HEK293 (cell line): ENCODE measurements around the gene SYNPO.

Source experiments
- EGR2 ChIP-seq: fragments of 450-650 bp; formaldehyde crosslinking; IDR thresholded peaks from 2 replicates; pipeline ENCODE4 v1.5.1; 2016; ENCODE audit warnings: low read depth, missing biosample characterization, missing genetic modification characterization
- GFI1B ChIP-seq: fragments of 450-650 bp; formaldehyde crosslinking; IDR thresholded peaks from 2 replicates; pipeline ENCODE4 v1.5.1; 2016; ENCODE audit warnings: missing biosample characterization, missing genetic modification characterization
- GLI4 ChIP-seq: fragments of 450-650 bp; formaldehyde crosslinking; IDR thresholded peaks from 2 replicates; pipeline ENCODE4 v1.5.1; 2016; ENCODE audit warnings: missing biosample characterization, missing genetic modification characterization
- HOXC10 ChIP-seq: sonication (generic); formaldehyde crosslinking; IDR thresholded peaks from 2 replicates; pipeline ENCODE4 v1.8.1; 2023; ENCODE audit warnings: mild to moderate bottlenecking, missing genetic modification reagents
- KLF10 ChIP-seq: fragments of 450-650 bp; IDR thresholded peaks from 2 replicates; pipeline ENCODE4 v1.5.1; 2018; ENCODE audit warnings: missing biosample characterization, mild to moderate bottlenecking, missing genetic modification characterization
- KLF9 ChIP-seq: fragments of 450-650 bp; formaldehyde crosslinking; IDR thresholded peaks from 2 replicates; pipeline ENCODE4 v1.5.1; 2016; ENCODE audit warnings: missing biosample characterization, missing genetic modification characterization, low read depth
- SALL2 ChIP-seq: fragments of 450-650 bp; formaldehyde crosslinking; IDR thresholded peaks from 2 replicates; pipeline ENCODE4 v1.5.0; 2017; ENCODE audit warnings: missing biosample characterization, mild to moderate bottlenecking, missing genetic modification characterization, borderline replicate concordance
- SP3 ChIP-seq: fragments of 450-650 bp; formaldehyde crosslinking; IDR thresholded peaks from 2 replicates; pipeline ENCODE4 v1.5.1; 2016; ENCODE audit warnings: missing biosample characterization, missing genetic modification characterization
- ZBTB17 ChIP-seq: fragments of 450-650 bp; formaldehyde crosslinking; IDR thresholded peaks from 2 replicates; pipeline ENCODE4 v1.5.1; 2016; ENCODE audit warnings: missing biosample characterization, missing genetic modification characterization
- ZBTB48 ChIP-seq: fragments of 450-650 bp; formaldehyde crosslinking; IDR thresholded peaks from 2 replicates; pipeline ENCODE4 v1.5.1; 2016; ENCODE audit warnings: missing biosample characterization, missing genetic modification characterization
- ZBTB7A ChIP-seq: fragments of 450-650 bp; formaldehyde crosslinking; IDR thresholded peaks from 2 replicates; pipeline ENCODE4 v1.5.1; 2016; ENCODE audit warnings: low read depth, missing biosample characterization, missing genetic modification characterization
- ZNF112 ChIP-seq: fragments of 450-650 bp; formaldehyde crosslinking; IDR thresholded peaks from 2 replicates; pipeline ENCODE4 v1.5.0; 2017; ENCODE audit warnings: missing biosample characterization, missing genetic modification characterization
- ZNF114 ChIP-seq: fragments of 450-650 bp; formaldehyde crosslinking; IDR thresholded peaks from 2 replicates; pipeline ENCODE4 v1.5.0; 2017; ENCODE audit warnings: missing biosample characterization, missing genetic modification characterization
- ZNF155 ChIP-seq: fragments of 450-650 bp; formaldehyde crosslinking; IDR thresholded peaks from 2 replicates; pipeline ENCODE4 v1.5.1; 2016; ENCODE audit warnings: missing biosample characterization, missing genetic modification characterization
- ZNF157 ChIP-seq: fragments of 450-650 bp; formaldehyde crosslinking; IDR thresholded peaks from 2 replicates; pipeline ENCODE4 v1.5.1; 2016; ENCODE audit warnings: missing biosample characterization, missing genetic modification characterization
- ZNF16 ChIP-seq: fragments of 450-650 bp; formaldehyde crosslinking; IDR thresholded peaks from 2 replicates; pipeline ENCODE4 v1.5.1; 2016; ENCODE audit warnings: low read depth, missing biosample characterization, missing genetic modification characterization
- ZNF223 ChIP-seq: fragments of 450-650 bp; formaldehyde crosslinking; IDR thresholded peaks from 2 replicates; pipeline ENCODE4 v1.5.1; 2016; ENCODE audit warnings: missing biosample characterization, missing genetic modification characterization
- ZNF324 ChIP-seq: fragments of 450-650 bp; formaldehyde crosslinking; IDR thresholded peaks from 2 replicates; pipeline ENCODE4 v1.5.1; 2016; ENCODE audit warnings: missing biosample characterization, missing genetic modification characterization
- ZNF366 ChIP-seq: fragments of 450-650 bp; formaldehyde crosslinking; conservative IDR thresholded peaks from 2 replicates; pipeline ENCODE4 v1.5.1; 2016; ENCODE audit warnings: missing biosample characterization, missing genetic modification characterization
- ZNF48 ChIP-seq: fragments of 450-650 bp; formaldehyde crosslinking; IDR thresholded peaks from 2 replicates; pipeline ENCODE4 v1.5.1; 2016; ENCODE audit warnings: missing biosample characterization, missing genetic modification characterization
- ZNF510 ChIP-seq: fragments of 450-650 bp; formaldehyde crosslinking; IDR thresholded peaks from 2 replicates; pipeline ENCODE4 v1.5.1; 2018; ENCODE audit warnings: mild to moderate bottlenecking, missing genetic modification characterization, missing biosample characterization; ENCODE audit not compliant: insufficient replicate concordance
- ZNF521 ChIP-seq: fragments of 450-650 bp; formaldehyde crosslinking; IDR thresholded peaks from 2 replicates; pipeline ENCODE4 v1.5.1; 2017; ENCODE audit warnings: missing biosample characterization, mild to moderate bottlenecking, missing genetic modification characterization
- ZNF549 ChIP-seq: fragments of 450-650 bp; IDR thresholded peaks from 2 replicates; pipeline ENCODE4 v1.5.1; 2018; ENCODE audit warnings: missing biosample characterization, missing genetic modification characterization, mild to moderate bottlenecking, inconsistent platforms, moderate library complexity
- ZNF600 ChIP-seq: fragments of 450-650 bp; formaldehyde crosslinking; IDR thresholded peaks from 2 replicates; pipeline ENCODE4 v1.5.1; 2016; ENCODE audit warnings: missing biosample characterization, missing genetic modification characterization
- ZNF658 ChIP-seq: fragments of 450-650 bp; formaldehyde crosslinking; IDR thresholded peaks from 2 replicates; pipeline ENCODE4; 2016; ENCODE audit warnings: missing biosample characterization, missing genetic modification characterization
- ZNF777 ChIP-seq: fragments of 450-650 bp; formaldehyde crosslinking; IDR thresholded peaks from 2 replicates; pipeline ENCODE4 v1.5.1; 2017; ENCODE audit warnings: missing biosample characterization, missing genetic modification characterization, borderline replicate concordance
- TF ChIP-seq, protein P1 (sequence below): fragments of 450-650 bp; formaldehyde crosslinking; IDR thresholded peaks from 2 replicates; pipeline ENCODE4 v1.5.1; 2016; ENCODE audit warnings: missing biosample characterization, missing genetic modification characterization
- TF ChIP-seq, protein P2 (sequence below): fragments of 450-650 bp; formaldehyde crosslinking; conservative IDR thresholded peaks from 2 replicates; pipeline ENCODE4 v1.5.1; 2016; ENCODE audit warnings: low read depth, missing biosample characterization, missing genetic modification characterization
- TF ChIP-seq, protein P3 (sequence below): fragments of 450-650 bp; formaldehyde crosslinking; IDR thresholded peaks from 2 replicates; pipeline ENCODE4 v1.5.1; 2016; ENCODE audit warnings: missing biosample characterization, missing genetic modification characterization
- TF ChIP-seq, protein P4 (sequence below): fragments of 450-650 bp; formaldehyde crosslinking; IDR thresholded peaks from 2 replicates; pipeline ENCODE4 v1.5.1; 2017; ENCODE audit warnings: missing biosample characterization, missing genetic modification characterization

SYNPO gene

DNA sequence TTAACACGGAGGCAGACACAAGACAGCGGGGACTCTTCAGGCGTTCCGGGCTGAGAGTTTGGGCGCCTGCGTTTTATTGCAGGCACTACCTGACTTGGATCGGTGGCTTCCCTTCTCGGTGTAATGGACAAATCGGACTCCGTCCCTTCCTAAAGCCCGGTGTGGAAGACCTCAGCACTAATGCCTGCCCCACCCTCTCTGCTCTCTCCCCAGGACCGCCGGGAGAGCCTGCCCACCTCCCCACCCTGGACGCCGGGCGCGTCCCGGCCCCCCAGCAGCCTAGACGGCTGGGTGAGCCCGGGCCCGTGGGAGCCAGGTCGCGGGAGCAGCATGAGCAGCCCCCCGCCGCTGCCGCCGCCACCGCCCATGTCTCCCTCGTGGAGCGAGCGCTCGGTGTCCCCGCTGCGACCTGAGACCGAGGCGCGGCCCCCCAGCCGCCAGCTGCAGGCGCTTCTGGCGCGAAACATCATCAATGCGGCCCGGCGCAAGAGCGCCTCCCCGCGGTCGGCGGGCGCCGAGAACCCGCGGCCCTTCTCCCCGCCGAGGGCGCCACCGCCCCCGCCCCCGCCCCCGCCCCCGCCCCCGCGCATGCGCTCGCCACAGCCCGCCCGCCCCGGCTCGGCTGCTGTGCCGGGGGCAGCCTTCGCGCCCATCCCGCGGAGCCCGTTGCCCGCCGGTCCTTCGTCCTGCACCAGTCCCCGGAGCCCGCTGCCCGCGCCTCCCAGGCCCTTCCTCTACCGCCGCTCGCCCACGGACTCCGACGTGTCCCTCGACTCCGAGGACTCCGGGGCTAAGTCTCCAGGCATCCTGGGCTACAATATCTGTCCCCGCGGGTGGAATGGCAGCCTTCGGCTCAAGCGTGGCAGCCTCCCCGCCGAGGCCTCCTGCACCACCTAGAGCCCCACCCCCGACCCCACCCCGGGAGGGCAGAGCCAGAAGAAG, 16.0 kb downstream of the SYNPO start (continued):
- TF ChIP-seq, protein P1, sequence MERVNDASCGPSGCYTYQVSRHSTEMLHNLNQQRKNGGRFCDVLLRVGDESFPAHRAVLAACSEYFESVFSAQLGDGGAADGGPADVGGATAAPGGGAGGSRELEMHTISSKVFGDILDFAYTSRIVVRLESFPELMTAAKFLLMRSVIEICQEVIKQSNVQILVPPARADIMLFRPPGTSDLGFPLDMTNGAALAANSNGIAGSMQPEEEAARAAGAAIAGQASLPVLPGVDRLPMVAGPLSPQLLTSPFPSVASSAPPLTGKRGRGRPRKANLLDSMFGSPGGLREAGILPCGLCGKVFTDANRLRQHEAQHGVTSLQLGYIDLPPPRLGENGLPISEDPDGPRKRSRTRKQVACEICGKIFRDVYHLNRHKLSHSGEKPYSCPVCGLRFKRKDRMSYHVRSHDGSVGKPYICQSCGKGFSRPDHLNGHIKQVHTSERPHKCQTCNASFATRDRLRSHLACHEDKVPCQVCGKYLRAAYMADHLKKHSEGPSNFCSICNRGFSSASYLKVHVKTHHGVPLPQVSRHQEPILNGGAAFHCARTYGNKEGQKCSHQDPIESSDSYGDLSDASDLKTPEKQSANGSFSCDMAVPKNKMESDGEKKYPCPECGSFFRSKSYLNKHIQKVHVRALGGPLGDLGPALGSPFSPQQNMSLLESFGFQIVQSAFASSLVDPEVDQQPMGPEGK (tag by site-specific recombination): peak; percentile 86; the same call in 1 of the 2 replicates
- TF ChIP-seq ZBTB7A (tag by site-specific recombination) (peak; percentile 44; the same call in 1 of the 2 replicates), ZNF366 (no peak), HOXC10 (no peak), ZNF114 (tag by site-specific recombination) (no peak), EGR2 (no peak), ZNF510 (tag by site-specific recombination) (no peak), ZNF521 (no peak), SALL2 (tag by site-specific recombination) (no peak), KLF9 (peak; percentile 53), ZNF324 (tag by site-specific recombination) (no peak), ZNF16 (no peak), GLI4 (tag by site-specific recombination) (no peak), ZNF112 (no peak), ZBTB48 (peak; percentile 16; the same call in 1 of the 2 replicates), ZNF600 (tag by site-specific recombination) (0 out of 2 replicates have a peak, but pooled peaks have one; percentile 12), ZBTB17 (tag by site-specific recombination) (peak; percentile 64; the same call in 1 of the 2 replicates), ZNF658 (tag by site-specific recombination) (no peak), ZNF549 (tag by site-specific recombination) (no peak), KLF10 (tag by site-specific recombination) (peak; percentile 82), GFI1B (tag by site-specific recombination) (no peak), ZNF48 (tag by site-specific recombination) (no peak), ZNF777 (tag by site-specific recombination) (peak; percentile 60), ZNF157 (tag by site-specific recombination) (no peak), ZNF223 (no peak), ZNF155 (tag by site-specific recombination) (no peak), SP3 (tag by site-specific recombination) (peak; percentile 74)
- TF ChIP-seq, protein P2, sequence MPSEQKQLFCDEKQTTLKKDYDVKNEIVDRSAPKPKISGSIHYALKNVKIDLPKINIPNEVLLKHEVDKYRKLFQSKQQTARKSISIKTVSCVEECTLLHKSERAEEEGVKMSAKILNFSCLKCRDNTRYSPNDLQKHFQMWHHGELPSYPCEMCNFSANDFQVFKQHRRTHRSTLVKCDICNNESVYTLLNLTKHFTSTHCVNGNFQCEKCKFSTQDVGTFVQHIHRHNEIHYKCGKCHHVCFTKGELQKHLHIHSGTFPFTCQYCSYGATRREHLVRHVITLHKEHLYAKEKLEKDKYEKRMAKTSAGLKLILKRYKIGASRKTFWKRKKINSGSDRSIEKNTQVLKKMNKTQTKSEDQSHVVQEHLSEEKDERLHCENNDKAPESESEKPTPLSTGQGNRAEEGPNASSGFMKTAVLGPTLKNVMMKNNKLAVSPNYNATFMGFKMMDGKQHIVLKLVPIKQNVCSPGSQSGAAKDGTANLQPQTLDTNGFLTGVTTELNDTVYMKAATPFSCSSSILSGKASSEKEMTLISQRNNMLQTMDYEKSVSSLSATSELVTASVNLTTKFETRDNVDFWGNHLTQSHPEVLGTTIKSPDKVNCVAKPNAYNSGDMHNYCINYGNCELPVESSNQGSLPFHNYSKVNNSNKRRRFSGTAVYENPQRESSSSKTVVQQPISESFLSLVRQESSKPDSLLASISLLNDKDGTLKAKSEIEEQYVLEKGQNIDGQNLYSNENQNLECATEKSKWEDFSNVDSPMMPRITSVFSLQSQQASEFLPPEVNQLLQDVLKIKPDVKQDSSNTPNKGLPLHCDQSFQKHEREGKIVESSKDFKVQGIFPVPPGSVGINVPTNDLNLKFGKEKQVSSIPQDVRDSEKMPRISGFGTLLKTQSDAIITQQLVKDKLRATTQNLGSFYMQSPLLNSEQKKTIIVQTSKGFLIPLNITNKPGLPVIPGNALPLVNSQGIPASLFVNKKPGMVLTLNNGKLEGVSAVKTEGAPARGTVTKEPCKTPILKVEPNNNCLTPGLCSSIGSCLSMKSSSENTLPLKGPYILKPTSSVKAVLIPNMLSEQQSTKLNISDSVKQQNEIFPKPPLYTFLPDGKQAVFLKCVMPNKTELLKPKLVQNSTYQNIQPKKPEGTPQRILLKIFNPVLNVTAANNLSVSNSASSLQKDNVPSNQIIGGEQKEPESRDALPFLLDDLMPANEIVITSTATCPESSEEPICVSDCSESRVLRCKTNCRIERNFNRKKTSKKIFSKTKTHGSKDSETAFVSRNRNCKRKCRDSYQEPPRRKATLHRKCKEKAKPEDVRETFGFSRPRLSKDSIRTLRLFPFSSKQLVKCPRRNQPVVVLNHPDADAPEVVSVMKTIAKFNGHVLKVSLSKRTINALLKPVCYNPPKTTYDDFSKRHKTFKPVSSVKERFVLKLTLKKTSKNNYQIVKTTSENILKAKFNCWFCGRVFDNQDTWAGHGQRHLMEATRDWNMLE (tag by site-specific recombination): no peak
- TF ChIP-seq, protein P3, sequence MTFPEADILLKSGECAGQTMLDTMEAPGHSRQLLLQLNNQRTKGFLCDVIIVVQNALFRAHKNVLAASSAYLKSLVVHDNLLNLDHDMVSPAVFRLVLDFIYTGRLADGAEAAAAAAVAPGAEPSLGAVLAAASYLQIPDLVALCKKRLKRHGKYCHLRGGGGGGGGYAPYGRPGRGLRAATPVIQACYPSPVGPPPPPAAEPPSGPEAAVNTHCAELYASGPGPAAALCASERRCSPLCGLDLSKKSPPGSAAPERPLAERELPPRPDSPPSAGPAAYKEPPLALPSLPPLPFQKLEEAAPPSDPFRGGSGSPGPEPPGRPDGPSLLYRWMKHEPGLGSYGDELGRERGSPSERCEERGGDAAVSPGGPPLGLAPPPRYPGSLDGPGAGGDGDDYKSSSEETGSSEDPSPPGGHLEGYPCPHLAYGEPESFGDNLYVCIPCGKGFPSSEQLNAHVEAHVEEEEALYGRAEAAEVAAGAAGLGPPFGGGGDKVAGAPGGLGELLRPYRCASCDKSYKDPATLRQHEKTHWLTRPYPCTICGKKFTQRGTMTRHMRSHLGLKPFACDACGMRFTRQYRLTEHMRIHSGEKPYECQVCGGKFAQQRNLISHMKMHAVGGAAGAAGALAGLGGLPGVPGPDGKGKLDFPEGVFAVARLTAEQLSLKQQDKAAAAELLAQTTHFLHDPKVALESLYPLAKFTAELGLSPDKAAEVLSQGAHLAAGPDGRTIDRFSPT (tag by site-specific recombination): no peak; the same call in 1 of the 2 replicates
- TF ChIP-seq, protein P4, sequence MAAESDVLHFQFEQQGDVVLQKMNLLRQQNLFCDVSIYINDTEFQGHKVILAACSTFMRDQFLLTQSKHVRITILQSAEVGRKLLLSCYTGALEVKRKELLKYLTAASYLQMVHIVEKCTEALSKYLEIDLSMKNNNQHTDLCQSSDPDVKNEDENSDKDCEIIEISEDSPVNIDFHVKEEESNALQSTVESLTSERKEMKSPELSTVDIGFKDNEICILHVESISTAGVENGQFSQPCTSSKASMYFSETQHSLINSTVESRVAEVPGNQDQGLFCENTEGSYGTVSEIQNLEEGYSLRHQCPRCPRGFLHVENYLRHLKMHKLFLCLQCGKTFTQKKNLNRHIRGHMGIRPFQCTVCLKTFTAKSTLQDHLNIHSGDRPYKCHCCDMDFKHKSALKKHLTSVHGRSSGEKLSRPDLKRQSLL: peak; percentile 78
